AG09309 (cell line): ENCODE data around the gene SMCO1.
"Not testable (repeated sequence)": the region's sequence is repeated elsewhere in the genome, so short reads cannot be mapped to it uniquely, and the experiment has no call there.

ENCODE experiments used
- DNase-seq: peaks from one replicate; pipeline ENCODE4 v3.0.0-alpha.2; 2010; ENCODE audit warnings: low read depth
- H3K4me3 ChIP-seq: 2 replicates; pipeline ENCODE4 v1.5.1; 2011; ENCODE audit warnings: mild to moderate bottlenecking, low read depth, low read length, moderate library complexity; ENCODE audit not compliant: control insufficient read depth
- TF ChIP-seq, protein P1 (sequence below): IDR thresholded peaks from 2 replicates; pipeline ENCODE4 v1.5.1; 2011; ENCODE audit warnings: mild to moderate bottlenecking, low read depth, low read length, inconsistent platforms; ENCODE audit not compliant: insufficient read depth, control insufficient read depth; ENCODE audit errors: missing control alignments

The SMCO1 gene

DNA sequence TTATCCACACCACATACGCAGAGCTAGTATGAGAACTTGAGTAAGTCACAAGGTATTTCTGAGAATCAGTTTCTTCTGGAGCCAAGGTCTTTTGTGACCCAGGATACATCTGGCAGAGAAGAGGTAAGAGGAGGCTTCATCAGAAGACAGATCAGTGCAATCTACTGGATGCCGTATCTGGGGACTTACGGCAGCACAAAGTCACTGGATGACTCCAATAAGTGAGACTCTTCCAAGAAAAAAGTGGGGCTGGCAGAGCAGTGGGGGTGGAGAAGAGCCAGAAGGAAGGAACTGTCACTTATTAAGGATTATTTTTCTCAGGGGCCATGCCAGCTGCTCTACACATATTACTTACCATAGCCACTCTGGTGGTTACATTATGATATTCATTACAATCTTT lies 51.3 kb downstream of the SMCO1 start:
- TF ChIP-seq, protein P1, sequence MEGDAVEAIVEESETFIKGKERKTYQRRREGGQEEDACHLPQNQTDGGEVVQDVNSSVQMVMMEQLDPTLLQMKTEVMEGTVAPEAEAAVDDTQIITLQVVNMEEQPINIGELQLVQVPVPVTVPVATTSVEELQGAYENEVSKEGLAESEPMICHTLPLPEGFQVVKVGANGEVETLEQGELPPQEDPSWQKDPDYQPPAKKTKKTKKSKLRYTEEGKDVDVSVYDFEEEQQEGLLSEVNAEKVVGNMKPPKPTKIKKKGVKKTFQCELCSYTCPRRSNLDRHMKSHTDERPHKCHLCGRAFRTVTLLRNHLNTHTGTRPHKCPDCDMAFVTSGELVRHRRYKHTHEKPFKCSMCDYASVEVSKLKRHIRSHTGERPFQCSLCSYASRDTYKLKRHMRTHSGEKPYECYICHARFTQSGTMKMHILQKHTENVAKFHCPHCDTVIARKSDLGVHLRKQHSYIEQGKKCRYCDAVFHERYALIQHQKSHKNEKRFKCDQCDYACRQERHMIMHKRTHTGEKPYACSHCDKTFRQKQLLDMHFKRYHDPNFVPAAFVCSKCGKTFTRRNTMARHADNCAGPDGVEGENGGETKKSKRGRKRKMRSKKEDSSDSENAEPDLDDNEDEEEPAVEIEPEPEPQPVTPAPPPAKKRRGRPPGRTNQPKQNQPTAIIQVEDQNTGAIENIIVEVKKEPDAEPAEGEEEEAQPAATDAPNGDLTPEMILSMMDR = no peak
- no peak for DNase-seq
- no peak overlapping the region for H3K4me3 ChIP-seq

DNA sequence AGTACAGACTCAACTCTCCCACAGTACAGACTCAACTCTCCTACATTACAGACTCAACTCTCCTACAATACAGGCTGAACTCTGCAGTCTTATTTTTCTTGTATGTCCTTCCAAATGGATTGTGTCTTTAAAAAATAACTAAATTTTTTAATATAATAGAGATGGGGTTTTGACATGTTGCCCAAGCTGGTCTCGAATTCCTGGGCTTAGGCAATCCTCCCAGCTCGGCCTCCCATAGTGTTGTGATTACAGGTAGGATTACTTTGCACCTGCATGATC lies 51.7 kb downstream of the SMCO1 start:
- TF ChIP-seq, protein P1 = no peak
- no peak for DNase-seq
- no peak overlapping the region for H3K4me3 ChIP-seq

DNA sequence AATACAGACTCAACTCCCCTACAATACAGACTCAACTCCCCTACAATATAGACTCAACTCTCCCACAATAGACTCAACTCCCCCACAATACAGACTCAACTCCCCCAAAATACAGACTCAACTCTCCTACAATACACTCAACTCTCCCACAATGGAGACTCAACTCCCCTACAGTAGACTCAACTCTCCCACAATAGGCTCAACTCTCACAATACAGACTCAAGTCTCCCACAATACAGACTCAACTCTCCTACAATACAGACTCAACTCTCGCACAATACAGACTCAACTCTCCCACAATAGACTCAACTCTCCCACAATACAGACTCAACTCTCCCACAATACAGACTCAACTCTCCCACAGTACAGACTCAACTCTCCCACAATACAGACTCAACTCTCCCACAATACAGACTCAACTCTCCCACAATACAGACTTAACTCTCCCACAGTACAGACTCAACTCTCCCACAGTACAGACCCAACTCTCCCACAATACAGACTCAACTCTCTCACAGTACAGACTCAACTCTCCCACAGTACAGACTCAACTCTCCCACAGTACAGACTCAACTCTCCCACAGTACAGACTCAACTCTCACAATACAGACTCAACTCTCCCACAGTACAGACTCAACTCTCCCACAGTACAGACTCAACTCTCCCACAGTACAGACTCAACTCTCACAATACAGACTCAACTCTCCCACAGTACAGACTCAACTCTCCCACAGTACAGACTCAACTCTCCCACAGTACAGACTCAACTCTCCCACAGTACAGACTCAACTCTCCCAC lies 52.3 kb downstream of the SMCO1 start:
- not testable (repeated sequence) for DNase-seq, H3K4me3 ChIP-seq

DNA sequence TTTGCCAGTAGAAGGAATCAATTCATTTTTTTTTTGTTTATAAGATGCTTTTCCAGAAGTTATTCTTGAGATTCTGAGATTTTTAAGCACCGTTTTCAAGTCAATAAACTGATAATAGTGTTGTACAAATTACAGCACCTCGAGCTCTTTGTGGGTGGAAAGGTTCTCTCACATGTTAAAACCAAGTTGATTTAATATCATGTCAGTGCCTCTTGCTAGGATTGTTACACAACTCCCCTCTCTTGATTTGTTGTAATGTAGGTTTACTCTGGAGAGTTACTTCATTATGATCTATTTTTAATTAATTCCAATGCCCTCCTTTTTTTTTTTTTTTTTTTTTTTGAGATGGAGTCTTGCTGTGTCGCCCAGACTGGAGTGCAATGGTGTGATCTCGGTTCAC lies 57.1 kb downstream of the SMCO1 start:
- H3K4me3 ChIP-seq = no peak overlapping the region
- no peak for DNase-seq
- TF ChIP-seq, protein P1 = no peak

DNA sequence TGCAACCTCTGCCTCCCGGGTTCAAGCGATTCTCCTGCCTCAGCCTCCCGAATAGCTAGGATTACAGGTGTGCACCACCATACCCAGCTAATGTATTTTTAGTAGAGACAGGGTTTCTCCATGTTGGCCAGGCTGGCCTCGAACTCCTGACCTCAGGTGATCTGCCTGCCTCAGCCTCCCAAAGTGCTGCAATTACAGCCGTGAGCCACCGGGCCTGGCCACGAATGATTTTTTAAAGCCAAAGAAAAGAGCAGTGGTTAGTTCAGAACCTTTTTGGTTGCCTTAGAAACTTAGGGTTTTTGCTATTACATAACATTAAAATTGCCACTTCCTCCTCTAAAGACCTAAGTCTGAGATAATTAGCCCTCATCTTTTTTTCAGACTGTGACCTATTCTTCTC lies 57.7 kb downstream of the SMCO1 start:
- DNase-seq = not testable (repeated sequence)

More for the DNA sequence above, 57.7 kb downstream of the SMCO1 start:
- H3K4me3 ChIP-seq = not testable (repeated sequence)
